HG03457 (cell line): Measurements from ENCODE around the gene PDIA3.
"Not testable (repeated sequence)": the region's sequence is repeated elsewhere in the genome, so short reads cannot be mapped to it uniquely, and the experiment has no call there.

Experiments
- ATAC-seq: cut with Tn5 transposase; IDR thresholded peaks from one replicate; pipeline ENCODE4 v1.9.1; 2021; ENCODE audit warnings: moderate number of reproducible peaks; ENCODE audit not compliant: unreplicated experiment

The PDIA3 gene

GRCh38 chr15:43776101-43776717 is 30.0 kb downstream of the PDIA3 start:
- peak; percentile 57 for ATAC-seq

GRCh38 chr15:43776718-43777266 is 30.6 kb downstream of the PDIA3 start, which contains the start of gene ELL3:
Gene ELL3 (minus strand): TSS chr15:43776966. CDS start chr15:43776901, 65 bp downstream.
- ATAC-seq: peak; percentile 25

- ATAC-seq: peak; percentile 43
These were observed 31.2 kb downstream of the PDIA3 start for GRCh38 chr15:43777267-43777914.

- no peak for ATAC-seq
These were observed 32.8 kb downstream of the PDIA3 start for GRCh38 chr15:43779016-43779415.

DNA sequence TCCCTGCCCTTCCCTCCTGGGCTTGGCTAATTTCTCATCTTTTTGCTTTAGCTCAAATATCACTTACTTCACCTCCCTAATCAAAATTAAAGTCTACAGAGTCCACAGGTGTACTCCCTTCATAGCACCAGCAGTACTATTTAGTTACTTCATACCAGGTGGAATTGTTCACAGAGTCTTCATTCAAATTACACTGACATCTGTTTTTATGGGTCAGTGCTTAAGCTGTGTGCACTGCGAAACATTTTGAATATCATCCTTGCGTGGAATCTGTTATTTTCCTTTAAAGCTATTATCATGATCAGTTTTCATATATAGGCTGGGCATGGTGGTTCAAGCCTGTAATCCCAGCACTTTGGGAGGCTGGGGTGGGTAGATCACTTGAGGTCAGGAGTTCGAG is 43.2 kb downstream of the PDIA3 start:
- ATAC-seq: no peak

GRCh38 chr15:43791993-43792760 is 45.9 kb downstream of the PDIA3 start, which contains the start of gene SERF2:
Gene SERF2 (plus strand): TSS chr15:43792320. CDS start chr15:43792377, 57 bp downstream.
- peak; percentile 81 for ATAC-seq

- no peak for ATAC-seq
These were observed 46.7 kb downstream of the PDIA3 start for GRCh38 chr15:43792761-43793476.

DNA sequence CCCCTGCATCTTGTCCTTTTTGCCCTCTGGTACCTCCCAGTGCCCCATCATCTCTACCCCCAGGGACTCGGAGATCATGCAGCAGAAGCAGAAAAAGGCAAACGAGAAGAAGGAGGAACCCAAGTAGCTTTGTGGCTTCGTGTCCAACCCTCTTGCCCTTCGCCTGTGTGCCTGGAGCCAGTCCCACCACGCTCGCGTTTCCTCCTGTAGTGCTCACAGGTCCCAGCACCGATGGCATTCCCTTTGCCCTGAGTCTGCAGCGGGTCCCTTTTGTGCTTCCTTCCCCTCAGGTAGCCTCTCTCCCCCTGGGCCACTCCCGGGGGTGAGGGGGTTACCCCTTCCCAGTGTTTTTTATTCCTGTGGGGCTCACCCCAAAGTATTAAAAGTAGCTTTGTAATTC is 47.4 kb downstream of the PDIA3 start:
- ATAC-seq: no peak

DNA sequence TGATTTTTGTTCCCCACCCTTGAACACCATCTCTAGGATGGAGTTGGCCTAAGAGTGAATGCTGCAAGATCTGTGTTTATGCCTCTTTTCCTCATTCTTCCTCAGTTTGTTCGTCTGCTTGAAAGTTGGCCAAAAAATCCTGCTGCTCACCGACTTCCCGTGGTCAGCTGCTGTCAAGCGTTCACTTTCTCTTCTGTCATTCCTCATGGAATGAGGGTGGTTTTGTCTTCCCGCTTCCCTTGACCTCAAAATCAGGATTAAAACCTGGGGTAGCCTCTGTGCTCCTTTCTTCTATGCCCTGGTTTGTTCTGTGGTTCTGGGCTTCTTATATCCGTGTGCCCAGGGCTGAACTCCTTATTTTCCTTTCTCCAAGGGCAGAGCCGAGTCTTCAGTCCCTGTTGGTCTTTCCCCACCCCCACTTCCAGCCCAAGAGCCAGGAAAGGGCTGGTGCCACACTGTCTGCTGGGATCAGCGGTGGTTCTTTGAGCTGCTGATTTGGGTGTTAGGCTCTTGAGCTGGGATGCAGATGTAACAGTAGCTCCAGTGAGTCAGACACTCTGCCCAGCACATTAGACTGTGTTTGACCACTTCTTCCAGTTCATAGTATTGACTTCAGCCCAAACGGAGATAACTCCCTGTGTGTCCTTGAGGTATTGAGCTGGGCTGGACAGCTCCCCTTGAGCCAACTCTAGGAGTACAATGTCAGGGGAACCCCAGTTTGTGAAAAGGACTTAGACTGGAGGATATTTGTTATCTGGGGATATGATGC is 48.2 kb downstream of the PDIA3 start:
- no peak for ATAC-seq

DNA sequence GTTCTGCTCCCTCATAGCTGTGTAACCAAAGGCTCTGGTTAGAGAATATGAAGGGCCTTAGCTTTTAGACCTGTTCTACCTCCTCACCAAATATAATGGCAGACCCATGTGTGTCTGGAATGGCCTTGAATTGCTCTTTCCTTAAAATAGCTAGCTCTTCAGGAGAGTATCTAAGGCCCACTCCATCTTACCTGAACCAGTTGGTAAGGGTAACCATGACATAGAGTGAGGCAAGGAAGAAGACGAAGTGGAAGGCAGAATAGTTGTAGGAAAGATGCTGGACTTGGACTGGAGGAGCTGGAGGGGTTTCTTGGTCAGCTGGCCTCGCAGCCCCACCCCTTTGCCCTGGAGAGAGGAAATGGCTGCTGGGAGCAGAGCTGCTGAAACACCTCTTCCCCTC is 49.0 kb downstream of the PDIA3 start:
- no peak for ATAC-seq

DNA sequence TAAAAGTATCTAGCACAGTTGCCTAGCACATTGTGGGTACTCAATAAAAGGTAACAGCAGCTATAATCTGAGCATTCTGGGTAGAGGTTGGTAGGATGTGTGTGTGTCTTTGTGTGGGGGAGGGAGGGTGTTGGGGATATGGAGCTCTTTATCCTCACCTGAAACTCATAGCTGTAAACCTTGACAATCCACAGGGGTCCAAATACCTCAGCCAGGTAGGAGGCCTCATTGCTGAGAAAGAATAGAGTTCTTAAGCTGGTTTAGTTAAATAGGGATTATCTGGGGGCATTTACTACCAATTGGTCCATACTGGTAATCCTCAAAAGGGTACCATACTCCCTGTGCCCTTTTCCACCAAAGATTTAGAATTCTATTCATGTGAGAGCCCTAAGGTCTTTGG is 49.8 kb downstream of the PDIA3 start:
- ATAC-seq: no peak

DNA sequence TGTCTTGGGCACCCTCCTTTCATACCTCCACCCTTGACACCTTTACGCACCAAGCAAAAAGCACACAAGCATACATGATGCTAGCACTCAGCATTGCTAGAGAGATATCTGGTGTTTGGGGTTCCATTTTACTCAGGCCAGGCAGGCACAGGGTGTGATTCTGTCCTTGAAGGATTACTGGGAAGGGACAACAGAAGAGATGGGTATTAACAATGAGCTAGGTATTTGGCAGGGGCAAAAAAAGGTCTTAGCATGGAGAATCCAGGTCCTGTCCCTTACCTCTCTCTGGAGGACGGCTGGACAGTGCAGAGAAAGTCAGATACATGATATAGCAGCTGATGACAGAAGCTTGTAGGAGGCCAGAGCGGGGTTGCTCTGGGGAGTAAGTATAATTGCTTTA is 50.3 kb downstream of the PDIA3 start:
- no peak for ATAC-seq

DNA sequence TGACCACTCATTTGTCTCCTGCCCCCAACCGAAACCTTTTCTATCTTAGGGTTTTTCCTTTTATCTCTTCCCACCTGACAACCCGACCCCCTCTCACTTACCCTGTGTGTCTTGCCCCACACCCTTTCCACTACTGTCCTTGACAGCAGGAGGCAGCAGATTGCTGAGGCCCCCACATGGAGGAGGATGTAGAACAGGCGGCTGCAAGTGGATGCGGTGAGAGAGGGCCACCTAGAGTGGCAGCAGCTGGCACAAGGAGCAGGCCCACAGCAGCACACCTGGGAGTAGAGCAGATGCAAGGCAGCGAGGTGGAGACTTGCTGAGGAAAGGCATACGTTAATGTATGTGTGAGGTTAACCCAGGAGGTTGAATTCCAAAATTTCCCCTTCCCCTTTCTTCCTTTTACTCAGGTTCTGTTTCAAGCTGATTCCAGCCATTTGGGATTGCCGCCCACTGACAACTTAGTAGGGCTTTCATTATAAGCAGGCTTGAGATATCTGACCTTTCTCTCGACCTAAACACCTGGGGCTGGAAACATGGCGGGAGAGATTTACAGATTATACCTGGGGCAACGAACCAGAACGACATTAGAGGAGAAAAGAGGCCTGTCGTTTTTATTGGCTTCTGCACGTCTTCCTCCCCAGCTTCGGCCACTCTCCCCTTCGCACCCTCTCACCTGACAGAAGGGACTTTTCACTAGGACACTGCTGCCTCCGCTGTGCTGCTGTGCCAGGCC is 53.1 kb downstream of the PDIA3 start:
- no peak for ATAC-seq

DNA sequence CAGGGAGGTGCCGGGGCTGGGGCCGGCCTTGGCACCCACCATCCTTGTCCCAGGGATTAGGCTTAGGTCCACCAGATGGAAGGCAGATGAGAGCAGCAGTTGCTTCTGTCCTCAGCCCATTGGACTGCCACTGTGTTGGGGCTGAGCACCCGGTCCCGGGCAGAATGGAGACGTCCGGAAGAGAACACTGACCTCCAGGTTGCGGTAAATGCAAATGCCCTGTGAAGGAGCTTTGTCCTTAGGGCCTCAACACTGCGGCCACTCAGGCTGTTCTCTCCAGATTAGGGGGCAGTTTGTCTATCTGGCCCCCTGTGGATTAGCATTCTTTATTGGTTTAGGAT is 53.7 kb downstream of the PDIA3 start, which contains the start of gene SERINC4:
Gene SERINC4, minus strand, starts transcription at position 276 of the 341 bp plus-strand sequence. Its CDS starts 234 bp downstream, at position 42.
- ATAC-seq: no peak

GRCh38 chr15:43800286-43801141 is 54.3 kb downstream of the PDIA3 start, which contains the start of gene HYPK:
Gene HYPK (plus strand): TSS chr15:43800599. CDS start chr15:43800623, 24 bp downstream.
- peak; percentile 59 for ATAC-seq

- not testable (repeated sequence) for ATAC-seq
These were observed 56.4 kb downstream of the PDIA3 start for GRCh38 chr15:43802676-43803075.

- no peak for ATAC-seq
These were observed 62.3 kb downstream of the PDIA3 start for GRCh38 chr15:43808435-43808950.
